ENCODE data around the gene ETS1.
A peak's percentile ranks its signal among the peaks of the same experiment; 100 is the strongest.

The ETS1 gene

DNA sequence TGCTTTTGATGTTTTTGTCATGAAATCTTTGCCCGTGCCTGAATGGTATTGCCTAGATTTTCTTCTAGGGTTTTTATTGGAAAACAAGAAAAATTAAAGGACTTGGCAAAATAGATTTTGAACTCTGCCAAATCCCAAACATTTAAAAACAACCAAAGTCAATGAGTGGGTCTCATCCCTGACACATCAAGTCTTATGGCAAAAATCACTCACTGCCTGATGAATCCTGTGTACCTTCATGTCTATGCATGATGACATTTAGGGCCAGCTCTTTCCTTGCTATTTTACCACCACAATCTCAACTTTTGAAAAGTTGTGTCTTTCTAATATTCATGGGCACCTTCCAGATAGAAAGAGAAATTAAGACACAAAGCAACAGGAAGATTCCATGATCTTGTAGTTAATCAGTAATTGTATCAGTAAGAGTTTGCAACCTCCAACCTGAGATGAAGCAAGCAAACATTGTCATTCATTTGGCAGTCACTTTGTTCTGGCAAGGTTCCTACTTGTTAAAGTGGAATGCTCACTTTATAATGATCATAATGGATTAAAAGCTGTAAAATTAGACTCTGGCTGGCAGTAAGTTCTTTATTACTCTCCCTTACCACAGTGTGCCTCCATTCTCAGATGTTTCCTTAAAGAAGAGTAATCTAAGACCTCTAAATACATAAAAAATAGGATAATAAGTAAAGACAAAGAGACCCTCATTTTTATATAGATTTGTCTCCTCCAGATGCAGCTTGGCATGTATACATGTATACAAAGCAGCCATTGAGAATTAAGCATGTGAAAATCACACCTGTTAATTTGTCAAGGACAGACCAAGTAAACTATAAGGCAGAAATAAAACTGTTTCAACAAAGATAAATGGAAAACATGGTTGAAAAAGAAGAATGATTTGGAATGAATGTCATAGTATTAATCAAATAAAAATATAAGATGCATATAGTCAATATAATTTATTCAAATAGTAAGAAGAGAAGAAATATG is 51.6 kb downstream of the ETS1 start:
- no peak for DNase-seq (ENCODE audit: low read depth in 2 of 2)

DNA sequence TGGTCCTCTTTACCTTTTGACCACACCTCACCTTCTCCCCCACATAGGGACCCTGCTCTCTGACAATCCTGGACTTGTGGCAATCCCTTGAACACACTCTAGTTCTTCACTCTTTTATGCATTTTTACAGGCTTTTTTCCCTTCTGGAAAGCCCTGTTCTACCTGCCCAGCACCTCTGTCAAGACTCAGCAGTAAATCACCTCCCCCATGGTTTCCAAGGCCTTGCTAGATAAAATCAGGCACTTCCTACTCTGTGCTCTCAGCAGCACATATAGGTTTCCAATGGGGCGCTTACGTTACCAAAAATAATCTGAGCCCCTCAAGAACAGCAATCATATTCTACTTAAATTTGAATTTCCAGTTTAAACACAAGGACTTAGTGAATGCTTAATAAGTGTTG is 53.9 kb downstream of the ETS1 start:
- DNase-seq (ENCODE audit: low read depth in 2 of 2): no peak

DNA sequence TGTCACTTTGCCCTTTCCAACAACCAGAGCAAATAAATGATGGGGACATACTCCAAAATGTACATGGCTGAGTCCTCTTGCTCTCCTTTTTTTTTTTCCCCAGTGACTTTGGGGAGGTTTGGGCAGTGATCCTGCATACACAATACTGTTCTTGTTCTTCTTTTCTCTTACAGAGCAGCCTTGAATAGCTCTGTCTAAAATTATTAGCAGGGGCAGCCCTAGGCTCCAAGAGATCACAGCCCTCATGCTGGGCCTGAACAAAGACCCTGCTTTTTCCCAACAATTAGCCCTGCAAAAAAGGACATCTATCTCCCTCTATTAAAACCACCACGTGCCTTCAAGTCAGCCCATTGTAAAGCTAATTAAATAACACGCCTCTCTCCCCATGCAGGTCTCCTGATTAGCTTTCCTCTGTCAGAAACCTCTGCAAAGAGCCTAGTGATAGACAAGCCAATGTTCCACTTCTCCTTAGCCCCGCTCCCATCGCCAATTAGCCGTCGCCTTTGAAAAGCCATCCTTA is 54.7 kb downstream of the ETS1 start:
- DNase-seq (ENCODE audit: low read depth in 2 of 2): no peak

DNA sequence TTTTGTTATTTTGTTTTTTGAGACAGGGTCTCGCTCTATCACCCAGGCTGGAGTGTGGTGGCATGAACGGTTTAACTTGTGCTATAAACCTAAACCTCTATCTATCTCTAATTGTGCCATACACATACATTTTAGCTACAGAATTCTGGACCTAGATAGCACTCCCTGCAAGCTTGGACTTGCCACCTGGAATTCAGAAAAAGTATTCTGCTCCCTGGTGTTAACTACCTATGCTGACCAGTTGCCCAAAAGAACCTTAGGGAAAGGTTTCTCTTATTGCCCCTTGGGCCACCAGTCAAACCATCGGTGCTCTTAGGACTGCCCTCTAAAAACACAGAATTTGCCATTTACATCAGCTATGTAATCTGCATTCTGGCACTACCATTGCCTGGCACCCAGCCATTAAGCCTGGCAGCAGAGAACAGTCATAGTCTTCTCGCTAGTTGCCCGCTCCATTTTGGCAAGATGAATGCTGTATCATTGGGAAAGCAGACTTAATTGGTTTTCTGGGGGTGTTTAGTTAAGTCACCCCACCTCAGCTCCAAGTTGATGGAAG is 55.3 kb downstream of the ETS1 start:
- no peak for DNase-seq (ENCODE audit: low read depth in 2 of 2)

DNA sequence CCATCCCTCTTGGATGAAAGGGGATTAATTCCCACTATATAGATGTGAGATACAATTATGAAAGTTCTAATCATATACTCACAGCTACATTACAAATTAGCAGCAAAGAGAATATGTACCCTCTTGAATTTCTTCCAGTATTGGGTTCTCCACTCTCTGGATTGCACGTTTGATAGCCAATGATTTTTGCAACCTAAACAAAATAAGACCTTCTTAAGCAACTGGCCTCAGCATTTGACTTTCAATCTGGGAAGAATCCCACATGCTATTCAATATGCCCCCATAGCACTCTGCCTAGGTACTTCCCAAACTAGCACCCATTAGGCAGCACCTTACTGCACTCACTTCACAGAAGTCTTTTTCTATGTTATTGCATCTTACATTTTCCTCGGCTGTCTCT is 55.8 kb downstream of the ETS1 start:
- no peak for DNase-seq (ENCODE audit: low read depth in 2 of 2)

DNA sequence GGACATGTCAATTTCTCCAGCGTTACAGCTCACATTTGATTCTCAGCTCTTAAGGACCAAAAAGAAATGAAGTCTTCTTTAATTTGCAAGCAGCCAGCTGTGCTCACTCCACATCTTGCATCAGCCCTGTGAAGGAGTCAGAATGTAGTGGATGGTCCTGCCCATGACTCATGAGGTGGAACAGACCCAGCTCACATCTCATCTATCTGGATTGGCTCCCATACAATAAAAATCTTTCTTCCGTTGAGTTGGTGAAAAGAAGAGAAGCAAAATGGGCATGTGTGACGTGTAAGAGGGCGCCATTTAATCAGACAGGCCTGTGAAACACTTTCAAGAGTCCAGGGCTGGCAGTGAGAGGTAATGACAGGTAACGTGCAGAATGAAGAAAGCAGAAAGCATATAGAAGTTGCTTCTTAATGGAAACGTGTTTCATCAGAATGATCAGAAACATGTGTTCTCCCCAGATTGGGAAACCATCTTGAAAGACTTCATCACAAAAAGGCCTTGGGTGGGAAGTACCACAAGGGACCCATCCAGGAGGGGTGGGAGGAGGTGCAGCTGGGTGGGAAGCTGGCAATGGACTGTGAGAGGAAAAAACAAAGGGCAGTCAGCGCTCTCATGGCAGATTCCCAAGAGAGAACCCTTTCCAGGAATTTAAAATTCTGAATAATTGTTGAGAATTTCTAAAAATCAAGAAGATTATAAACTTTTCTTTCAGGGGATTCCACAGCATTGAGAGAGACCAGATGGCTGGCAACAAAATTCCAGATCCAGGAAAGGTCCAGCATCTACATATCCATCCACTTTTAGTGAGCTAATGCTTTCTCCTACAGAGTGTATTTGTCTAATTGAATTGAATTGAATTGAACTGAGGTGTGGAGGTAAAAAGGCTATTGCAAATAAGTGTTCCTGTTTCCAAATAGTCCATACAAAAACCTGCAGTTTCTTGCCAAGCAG is 57.0 kb downstream of the ETS1 start:
- no peak for DNase-seq (ENCODE audit: low read depth in 2 of 2)

DNA sequence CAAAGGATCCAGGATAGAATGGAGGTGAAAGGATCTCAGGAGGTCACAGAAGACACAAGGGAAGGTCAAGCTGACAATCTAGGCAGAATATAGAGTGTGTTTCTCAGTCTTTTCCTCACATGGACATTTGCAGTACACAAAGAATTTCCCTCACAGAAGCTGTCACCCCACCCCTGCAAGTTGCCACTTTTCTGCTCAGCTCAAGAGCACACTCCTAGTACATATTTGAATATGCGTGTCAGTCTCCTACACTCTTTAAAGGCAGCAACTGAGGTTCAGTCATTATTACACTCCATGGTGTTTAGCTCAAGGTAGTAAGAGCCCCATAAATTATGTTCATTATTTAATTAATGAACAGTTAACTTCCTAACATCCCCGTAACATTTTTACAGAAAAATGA is 59.1 kb downstream of the ETS1 start:
- no peak for DNase-seq (ENCODE audit: low read depth in 2 of 2)

DNA sequence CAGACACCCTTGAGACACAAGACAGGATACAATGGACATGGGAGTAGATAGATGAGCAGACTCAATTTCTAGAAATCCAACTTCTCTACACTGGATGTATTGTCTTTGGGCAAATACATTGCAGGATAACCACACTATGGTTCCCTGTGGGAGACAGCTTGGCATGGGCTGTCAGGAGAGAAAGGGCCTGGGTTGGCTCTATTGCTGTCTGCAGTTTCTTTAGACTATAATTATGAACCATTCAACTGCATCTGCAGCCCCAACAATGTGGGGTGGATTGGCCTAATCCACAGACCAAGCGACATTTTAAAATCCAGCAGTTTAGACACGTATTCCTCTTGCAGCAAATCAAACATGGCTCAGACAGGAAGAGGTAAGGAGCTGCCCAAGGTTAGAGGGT is 60.3 kb downstream of the ETS1 start:
- DNase-seq (ENCODE audit: low read depth in 2 of 2): no peak

DNA sequence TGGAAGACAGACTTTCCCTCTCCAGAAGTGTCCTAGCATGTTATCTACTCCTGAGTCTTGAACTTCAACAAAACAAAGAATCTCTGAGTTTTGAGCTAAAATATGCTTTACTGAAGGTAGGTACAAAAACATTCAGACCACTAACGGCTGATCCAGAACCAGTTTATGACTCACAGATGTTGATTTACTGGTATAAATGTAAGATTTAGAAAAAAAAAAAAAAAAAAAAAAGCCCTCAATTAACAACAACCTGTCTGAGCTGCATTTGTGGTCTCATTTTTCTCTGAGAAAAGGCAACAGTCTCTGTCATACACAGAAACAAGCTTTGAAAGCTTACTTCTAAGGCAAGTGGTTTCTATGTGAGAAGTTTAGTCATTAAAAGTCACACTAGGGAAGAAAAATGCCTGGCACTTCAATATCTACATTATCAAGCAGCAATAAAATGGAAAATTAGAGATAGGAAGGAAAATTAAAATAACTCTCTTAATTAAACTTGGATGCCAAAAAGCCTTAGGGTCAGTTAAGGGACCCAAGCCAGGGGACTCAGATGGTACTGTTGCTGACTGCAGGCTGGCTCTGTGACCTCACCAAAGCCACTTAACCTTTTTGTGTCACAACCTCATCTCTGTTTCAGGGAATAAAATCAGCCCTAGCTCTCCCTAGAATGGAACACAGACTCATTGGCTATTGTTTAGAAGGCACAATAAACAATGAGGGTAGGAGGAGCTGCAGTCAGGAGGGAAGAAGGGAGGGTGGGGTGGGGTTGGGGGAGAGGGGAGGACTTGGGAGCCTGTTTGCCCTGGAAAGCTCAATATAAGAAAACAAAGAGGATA is 61.7 kb downstream of the ETS1 start:
- DNase-seq (ENCODE audit: low read depth in 2 of 2): no peak

DNA sequence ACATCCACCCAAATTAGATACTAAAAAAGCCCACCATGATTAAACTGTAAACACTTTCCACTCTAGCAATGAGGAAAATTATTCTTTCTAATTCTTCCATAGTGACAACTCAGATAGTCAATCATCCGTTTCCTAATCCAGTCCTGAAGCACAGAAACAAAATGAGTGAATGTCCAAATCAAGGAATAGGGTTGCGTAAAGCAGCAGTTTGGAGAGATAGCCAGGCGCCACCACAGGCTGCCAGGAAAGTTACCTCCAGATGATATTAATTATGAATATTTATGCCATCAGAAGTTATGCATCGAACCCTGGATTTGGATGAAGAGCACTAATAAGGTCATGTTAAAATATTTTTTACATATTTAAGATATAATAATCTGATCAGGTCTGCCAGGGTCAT is 63.2 kb downstream of the ETS1 start:
- no peak for DNase-seq (ENCODE audit: low read depth in 2 of 2)

DNA sequence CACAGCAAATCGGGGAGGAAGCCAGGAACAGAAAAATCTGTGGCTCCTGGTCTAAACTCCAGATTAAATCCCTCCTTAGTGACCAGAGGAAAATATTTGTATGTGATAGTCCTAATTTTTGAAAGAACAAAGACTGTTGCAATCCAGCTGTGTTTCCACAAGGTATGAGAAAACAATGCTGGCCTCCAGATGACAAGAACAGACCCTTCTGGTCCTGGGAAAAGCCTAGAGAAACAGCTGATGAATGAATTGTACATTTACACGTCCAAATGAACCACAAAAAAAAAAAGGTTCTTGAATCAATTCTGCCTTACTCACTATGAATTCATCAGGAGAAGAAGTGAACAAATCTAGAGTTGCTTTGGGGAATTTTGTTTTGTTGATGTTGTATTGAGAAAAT is 63.7 kb downstream of the ETS1 start:
- DNase-seq (ENCODE audit: low read depth in 2 of 2): no peak

DNA sequence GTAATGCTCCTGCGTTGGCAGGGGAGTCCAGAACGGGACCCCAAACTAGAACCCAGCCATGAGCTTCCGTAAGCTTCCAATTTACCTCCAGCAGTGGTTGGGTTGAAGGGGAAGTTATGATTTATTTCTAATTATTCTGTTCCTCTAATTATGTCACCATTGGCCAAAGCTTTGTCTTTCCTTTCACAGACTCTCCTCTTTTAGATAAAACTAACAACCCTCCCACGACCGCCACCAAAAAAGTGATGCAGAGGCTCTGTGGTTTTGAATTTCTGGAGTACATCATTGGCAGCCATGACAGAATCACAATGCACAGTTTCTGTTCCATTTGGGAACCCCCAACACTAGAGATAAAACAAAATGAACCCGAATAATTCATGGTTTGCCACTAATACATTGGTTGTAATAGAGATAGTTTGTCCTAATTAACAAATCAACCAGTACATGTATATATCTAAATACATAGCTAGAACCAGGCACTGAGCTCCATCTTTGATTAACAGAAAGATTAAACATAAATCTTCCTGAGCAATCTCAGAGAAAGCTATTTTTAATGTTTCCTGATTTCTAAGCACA is 64.3 kb downstream of the ETS1 start:
- no peak for DNase-seq (ENCODE audit: low read depth in 2 of 2)

DNA sequence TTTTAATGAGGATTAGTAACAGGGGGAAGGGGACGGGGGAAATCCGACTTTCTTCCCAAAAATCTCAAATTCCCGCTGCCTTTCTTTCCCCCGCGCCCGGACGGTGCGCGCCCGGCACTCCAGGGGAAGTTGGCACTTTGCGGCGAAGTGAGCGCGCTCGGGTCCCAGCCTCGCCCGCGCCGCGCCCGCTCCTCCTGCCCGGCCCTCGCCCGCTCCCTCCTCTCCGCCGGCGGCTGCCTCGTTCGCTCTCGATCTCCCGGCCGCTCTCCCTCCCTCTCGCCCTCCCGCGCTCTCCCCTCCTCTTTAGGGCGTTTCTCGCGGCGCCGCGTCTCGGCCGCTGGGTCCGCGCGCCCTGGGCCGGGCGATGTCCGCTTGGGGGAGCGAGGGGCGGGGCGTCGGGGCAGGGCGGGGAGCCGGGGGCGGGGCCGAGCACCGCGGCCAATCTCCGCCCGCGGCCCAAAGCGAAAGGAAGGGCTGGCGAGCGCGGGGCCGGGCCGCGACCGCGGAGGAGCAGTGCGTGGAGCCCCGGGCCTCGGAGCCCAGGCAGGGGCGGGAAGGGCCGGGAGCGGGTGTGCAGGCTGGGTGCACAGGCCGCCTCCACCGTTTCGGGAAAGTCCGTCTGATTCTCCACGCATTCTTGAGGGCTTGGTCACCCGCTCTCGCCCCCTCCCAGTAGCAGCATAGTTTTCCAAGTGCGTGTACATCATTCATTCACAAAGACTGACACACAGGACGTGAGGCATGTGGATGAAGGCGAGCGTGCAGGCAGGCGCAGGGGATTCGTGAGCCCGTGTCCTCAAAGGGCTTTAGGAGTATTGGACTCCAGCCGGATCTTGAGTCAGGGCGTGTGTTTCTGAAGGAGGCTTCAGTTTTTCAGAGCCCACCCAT is 65.1 kb downstream of the ETS1 start:
- peak; percentile 78 for DNase-seq (ENCODE audit: low read depth in 2 of 2)

DNA sequence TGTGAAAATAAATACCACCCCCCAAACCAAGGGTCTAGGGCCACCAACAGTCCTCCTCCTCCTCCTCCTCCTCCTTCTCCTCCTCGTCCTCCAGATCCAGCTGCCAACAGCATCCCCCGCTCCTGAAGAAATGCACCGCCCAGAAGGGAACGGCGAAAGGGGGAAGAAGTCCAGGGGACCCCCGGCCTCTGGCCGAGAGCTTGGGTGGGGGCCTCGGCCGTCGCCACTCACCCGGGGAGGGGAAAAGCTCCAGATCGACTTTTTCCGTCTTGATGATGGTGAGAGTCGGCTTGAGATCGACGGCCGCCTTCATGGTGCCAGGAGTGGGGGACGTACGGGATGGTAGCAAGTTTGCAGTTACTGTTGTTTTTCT is 65.7 kb downstream of the ETS1 start:
- no peak for DNase-seq (ENCODE audit: low read depth in 2 of 2)

DNA sequence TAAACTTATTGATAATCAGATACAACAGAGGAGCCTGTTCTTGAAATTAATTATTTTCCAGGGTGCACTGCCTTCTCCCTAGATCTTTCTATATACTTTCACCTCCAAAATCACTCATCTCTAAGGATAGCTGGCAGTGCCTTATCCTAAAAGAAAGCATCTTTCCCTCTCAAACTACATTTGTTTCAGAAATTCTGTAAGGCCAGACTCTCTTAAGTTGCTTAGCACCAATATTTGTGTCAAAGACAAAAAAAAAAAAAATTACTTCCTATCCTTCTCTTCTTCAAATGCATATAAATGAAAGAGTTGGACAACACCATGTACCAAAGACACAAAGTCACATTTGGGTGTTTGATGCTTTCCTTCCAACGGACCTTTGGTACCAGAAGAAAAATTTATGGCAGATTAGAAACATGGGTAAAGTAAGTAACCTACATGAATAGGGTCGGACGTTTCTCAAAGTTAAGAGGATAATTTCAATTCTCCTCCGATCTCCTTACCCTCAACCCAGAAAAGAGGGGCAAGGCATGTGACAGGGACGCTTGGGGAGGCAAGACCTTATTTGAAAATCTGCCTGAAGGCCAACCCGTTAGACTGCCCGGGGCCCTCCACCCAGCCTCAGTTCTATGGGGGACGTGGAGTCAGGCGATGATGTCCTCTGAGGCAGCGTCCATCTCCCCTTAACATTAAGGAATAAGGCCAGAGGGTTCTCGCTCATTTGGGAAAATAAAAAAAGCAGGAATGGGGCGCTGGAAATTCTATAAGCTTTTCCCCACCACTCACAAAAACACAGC is 66.3 kb downstream of the ETS1 start:
- no peak for DNase-seq (ENCODE audit: low read depth in 2 of 2)

DNA sequence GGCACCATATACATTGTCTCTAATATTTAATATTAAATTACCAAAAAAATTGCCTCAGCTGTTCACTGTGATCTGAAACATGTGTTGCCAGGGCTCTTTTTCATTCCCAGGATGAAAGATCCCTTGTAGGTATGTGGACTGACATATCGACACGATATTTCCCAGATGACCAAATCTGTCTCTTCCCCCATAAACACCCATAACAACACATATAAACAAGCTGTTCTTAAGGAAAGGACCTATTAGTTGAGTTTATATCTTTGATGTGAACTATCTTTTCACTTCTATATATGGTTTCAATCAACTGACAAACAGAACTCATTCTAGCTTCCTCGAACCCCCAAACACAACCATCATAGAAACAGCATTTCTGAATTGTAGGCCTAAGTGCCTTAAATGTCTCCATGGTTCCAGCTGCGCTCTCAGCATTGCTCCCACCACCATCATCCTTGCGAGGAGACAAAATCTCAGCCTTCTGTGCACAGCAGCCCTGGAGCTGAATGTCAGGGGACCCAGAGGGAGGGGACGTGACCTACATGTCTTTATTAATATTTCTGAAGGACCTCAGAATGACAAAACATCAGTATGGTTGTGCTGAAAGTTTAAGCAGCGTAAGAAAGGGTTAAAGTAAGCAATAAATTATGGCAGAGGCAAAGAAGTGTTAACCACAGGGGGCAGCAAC is 67.0 kb downstream of the ETS1 start:
- DNase-seq (ENCODE audit: low read depth in 2 of 2): no peak

DNA sequence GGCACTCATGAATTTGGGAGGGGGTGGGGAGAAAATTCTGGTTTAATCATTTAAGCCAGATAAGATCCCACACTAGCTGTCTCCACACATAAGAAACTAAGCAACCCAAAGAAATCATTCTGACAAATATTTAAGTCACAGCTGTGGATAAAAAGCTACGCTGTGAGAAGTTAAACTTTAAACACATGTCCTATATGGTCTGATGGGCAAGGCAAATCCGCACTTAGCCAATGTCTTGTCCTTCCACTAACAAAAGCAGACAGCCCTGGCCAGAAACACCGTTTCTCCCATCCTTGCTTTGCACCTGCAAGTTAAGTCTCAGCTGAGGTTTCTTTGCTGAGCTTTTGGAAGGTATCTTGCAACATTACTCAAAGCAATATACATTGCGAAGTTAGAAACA is 68.0 kb downstream of the ETS1 start:
- DNase-seq (ENCODE audit: low read depth in 2 of 2): no peak

DNA sequence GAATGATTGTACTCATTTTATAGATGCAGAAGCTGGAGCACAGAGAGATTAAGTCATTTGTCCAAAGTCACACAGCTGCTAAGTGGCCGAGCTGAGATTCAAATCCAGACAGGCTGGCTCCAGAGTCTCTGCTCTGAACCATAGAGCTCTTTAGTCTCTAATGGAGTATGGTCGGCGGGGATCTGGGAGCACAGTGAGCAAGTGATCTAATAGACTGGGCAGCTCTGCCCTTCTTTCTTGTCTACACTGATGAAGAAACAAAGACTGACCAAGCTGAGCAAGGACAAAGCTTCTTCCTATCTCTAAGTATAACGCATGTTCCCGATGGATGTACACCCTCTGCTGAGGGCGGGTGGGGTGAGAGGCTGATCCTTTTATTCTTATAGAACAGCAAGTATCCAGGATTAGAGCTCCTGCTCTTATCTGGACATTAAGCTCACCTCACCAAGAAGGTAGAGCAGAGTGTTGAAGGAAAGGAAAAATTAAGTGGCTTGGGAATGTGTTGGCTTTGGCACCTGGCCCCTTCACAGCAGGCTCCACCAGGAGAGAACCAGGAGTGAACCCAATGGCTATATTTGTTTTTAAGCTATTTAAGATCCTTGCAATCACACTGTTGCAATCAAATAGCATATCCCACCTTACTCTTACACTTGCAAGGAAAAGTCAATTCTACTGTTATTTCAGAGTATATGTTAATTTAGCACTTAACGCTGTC is 68.7 kb downstream of the ETS1 start:
- DNase-seq (ENCODE audit: low read depth in 2 of 2): no peak

Measured in stimulated activated CD8-positive, alpha-beta memory T cell treated with anti-CD3 and anti-CD28 coated beads, Interleukin-2, amount 100 ng/mL, for 1 hour (primary cell).